IMR-90 (cell line): ENCODE data around the gene ZNF862.
"Not testable (repeated sequence)": the region's sequence is repeated elsewhere in the genome, so short reads cannot be mapped to it uniquely, and the experiment has no call there.

ENCODE experiments used
- BHLHE40 ChIP-seq: fragments of 150-350 bp; IDR thresholded peaks from 2 replicates; pipeline ENCODE4 v1.6.1; 2016; ENCODE audit warnings: mild to moderate bottlenecking, low read depth, low read length
- POLR2A ChIP-seq: IDR thresholded peaks from 2 replicates; pipeline ENCODE4 v1.6.1; 2012; ENCODE audit warnings: mild to moderate bottlenecking, low read depth, low read length
- TF ChIP-seq, protein P1 (sequence below): conservative IDR thresholded peaks from 2 replicates; pipeline ENCODE4 v1.5.1; 2012; ENCODE audit warnings: mild to moderate bottlenecking, low read depth, low read length, improper control_type of control experiment
- TF ChIP-seq, protein P2 (sequence below): fragments of 150-350 bp; IDR thresholded peaks from 2 replicates; pipeline ENCODE4 v1.6.1; 2016; ENCODE audit warnings: low read depth, mild to moderate bottlenecking, low read length, moderate library complexity, borderline replicate concordance

DNA sequence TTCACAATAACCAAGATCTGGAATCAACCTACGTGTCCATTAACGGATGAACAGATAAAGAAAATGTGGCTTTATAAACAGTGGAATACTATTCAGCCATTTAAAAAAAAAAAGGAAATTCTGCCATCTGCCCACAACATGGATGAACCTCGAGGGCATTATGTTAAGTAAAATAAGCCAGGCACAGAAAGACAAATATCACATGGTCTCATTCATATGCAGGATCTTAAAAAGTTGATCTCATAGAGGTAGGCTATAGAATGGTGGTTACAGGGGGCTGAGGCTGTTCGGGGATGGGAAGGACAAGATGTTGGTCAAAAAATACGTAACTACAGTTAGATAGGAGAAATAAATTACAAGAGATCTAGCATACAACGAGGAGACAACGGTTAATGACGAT, 56.8 kb downstream of the ZNF862 start:
- TF ChIP-seq POLR2A, BHLHE40: not testable (repeated sequence)
- TF ChIP-seq, protein P1, sequence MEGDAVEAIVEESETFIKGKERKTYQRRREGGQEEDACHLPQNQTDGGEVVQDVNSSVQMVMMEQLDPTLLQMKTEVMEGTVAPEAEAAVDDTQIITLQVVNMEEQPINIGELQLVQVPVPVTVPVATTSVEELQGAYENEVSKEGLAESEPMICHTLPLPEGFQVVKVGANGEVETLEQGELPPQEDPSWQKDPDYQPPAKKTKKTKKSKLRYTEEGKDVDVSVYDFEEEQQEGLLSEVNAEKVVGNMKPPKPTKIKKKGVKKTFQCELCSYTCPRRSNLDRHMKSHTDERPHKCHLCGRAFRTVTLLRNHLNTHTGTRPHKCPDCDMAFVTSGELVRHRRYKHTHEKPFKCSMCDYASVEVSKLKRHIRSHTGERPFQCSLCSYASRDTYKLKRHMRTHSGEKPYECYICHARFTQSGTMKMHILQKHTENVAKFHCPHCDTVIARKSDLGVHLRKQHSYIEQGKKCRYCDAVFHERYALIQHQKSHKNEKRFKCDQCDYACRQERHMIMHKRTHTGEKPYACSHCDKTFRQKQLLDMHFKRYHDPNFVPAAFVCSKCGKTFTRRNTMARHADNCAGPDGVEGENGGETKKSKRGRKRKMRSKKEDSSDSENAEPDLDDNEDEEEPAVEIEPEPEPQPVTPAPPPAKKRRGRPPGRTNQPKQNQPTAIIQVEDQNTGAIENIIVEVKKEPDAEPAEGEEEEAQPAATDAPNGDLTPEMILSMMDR, result not testable (repeated sequence)
- TF ChIP-seq, protein P2, sequence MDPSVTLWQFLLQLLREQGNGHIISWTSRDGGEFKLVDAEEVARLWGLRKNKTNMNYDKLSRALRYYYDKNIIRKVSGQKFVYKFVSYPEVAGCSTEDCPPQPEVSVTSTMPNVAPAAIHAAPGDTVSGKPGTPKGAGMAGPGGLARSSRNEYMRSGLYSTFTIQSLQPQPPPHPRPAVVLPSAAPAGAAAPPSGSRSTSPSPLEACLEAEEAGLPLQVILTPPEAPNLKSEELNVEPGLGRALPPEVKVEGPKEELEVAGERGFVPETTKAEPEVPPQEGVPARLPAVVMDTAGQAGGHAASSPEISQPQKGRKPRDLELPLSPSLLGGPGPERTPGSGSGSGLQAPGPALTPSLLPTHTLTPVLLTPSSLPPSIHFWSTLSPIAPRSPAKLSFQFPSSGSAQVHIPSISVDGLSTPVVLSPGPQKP, result not testable (repeated sequence)
